Measurements from ENCODE around the gene WSCD2.

Gene WSCD2

GRCh38 chr12:108101605-108102175 lies 27.4 kb upstream of the WSCD2 start:
- Mint-ChIP-seq H3K4me3 (no peak overlapping the region), H3K36me3 (no peaks in the 10 kb centered on the region), H3K27ac (no peak overlapping the region), H3K4me1 (no peaks in the 10 kb centered on the region), H3K9me3 (no peaks in the 10 kb centered on the region), H3K27me3 (peaks cover 3% of the 10 kb centered on the region)

DNA sequence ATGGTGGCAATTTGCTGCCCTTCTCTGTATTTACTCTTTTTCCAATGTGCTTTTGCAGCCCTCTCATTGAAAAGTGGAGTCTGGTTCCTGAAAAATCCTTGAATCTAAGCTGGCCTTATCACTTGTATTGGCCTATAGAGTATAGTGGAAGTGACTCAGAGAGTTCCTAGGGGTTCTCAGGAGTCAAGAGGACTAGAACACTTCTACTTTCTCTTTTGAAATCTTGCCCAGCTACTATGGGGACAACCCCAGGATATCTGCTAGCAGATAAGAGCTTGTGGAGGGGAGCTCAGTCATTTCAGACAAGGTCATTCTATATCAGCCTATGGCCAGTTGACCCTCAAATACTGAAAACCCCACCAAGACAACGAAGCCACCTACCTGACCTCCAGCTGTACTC lies 26.7 kb upstream of the WSCD2 start:
- H3K9me3 Mint-ChIP-seq, result no peaks in the 10 kb centered on the region
- H3K4me3 Mint-ChIP-seq, result no peak overlapping the region
- no peaks in the 10 kb centered on the region for H3K36me3 Mint-ChIP-seq
- peaks cover 3% of the 10 kb centered on the region for H3K27me3 Mint-ChIP-seq
- H3K27ac Mint-ChIP-seq, result no peak overlapping the region
- no peaks in the 10 kb centered on the region for H3K4me1 Mint-ChIP-seq

- Mint-ChIP-seq H3K9me3 (no peaks in the 10 kb centered on the region), H3K27me3 (peaks cover 4% of the 10 kb centered on the region), H3K4me3 (no peak overlapping the region), H3K36me3 (no peaks in the 10 kb centered on the region), H3K4me1 (no peaks in the 10 kb centered on the region), H3K27ac (no peak overlapping the region)
Measured at GRCh38 chr12:108103087-108103486, 26.0 kb upstream of the WSCD2 start.

DNA sequence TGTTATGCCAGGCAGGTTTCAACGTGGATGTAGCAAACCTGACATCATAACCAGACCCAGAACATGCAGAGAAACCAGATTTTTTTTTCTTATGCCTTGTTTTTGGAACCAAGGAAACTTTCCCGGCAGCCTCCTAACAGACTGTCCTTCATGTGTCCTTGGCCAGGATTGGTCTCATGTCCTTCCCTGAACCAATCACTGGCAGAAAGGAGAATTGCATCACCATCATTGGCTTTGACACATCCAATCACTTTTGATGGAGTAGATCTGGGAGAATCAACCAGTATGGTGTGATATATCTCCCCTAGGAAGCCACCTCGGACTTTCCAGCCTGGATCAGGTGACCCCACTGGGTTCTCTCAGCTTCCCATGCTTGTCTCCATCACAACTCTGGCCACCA lies 25.6 kb upstream of the WSCD2 start:
- H3K9me3 Mint-ChIP-seq, result no peaks in the 10 kb centered on the region
- H3K36me3 Mint-ChIP-seq, result no peaks in the 10 kb centered on the region
- no peaks in the 10 kb centered on the region for H3K4me1 Mint-ChIP-seq
- H3K27me3 Mint-ChIP-seq, result peaks cover 4% of the 10 kb centered on the region
- no peak overlapping the region for H3K27ac Mint-ChIP-seq
- H3K4me3 Mint-ChIP-seq, result no peak overlapping the region

DNA sequence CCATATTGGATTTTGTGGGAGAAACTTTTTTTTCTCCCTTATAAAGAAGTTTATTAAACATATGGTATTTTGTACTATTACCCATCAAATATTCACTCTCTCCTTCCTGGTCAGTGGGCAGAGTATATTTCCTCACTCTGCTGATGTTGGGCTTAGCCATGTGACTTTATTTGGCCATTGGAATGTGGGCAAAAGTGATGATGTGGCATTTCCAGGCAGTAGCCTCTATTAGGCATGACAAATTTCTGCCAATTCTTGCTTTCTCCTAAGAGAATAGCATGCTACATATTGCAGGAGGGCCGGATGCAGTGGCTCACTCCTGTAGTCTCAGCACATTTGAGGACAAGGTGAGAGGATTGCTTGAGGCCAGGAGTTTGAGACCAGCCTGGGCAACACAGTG lies 24.4 kb upstream of the WSCD2 start:
- Mint-ChIP-seq H3K27ac (no peak overlapping the region), H3K36me3 (no peaks in the 10 kb centered on the region), H3K27me3 (peaks cover 4% of the 10 kb centered on the region), H3K4me3 (no peak overlapping the region), H3K9me3 (no peaks in the 10 kb centered on the region), H3K4me1 (no peaks in the 10 kb centered on the region)

- Mint-ChIP-seq H3K4me1 (no peaks in the 10 kb centered on the region), H3K27ac (no peak overlapping the region), H3K9me3 (no peaks in the 10 kb centered on the region), H3K27me3 (peaks cover 9% of the 10 kb centered on the region), H3K36me3 (no peaks in the 10 kb centered on the region), H3K4me3 (no peak overlapping the region)
Measured at GRCh38 chr12:108106599-108106998, 22.5 kb upstream of the WSCD2 start.

DNA sequence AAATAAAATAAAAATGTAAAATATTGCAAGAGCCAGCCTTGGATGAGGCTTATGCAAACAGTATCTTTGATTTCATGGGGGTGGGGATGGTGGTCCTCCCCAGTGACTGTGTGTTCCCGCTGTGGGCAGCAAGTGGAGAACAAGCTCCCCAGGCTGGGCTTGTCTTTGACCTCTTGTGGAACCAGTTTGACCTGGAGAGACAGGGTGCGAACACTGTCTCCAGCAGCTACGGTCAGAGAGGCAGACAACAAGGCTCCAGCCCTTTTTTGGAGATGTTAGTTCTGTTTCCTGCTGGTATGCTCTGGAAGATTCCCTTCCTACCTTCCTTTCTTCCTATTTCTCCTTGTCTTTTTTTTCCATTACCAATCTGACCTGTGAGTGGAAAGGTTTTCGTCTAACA lies 21.8 kb upstream of the WSCD2 start:
- Mint-ChIP-seq H3K4me3 (no peak overlapping the region), H3K9me3 (no peaks in the 10 kb centered on the region), H3K36me3 (no peaks in the 10 kb centered on the region), H3K27ac (no peak overlapping the region), H3K27me3 (peaks cover 10% of the 10 kb centered on the region), H3K4me1 (no peaks in the 10 kb centered on the region)

- H3K27me3 Mint-ChIP-seq, result peaks cover 8% of the 10 kb centered on the region
- no peaks in the 10 kb centered on the region for H3K36me3 Mint-ChIP-seq
- H3K4me1 Mint-ChIP-seq, result no peaks in the 10 kb centered on the region
Measured at GRCh38 chr12:108109504-108109903, 19.6 kb upstream of the WSCD2 start.

DNA sequence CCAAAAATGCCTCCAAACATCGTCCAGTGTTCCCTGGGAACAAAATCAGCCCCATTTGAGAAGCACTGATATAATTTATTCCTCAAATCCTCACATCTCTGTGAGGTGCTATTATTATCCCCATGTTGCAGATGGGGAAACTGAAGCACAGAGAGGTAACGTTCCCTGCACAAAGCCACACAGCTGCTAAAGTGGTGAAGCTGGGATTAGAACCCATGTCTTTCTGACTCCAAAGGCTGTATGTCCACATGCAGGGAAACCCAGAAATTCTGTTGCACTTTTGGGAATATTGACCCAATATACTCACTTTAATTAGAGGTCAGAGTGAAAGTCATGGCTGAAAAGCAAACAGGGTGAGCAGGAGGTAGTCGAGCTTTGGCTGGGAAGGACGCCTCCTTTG lies 19.1 kb upstream of the WSCD2 start:
- no peaks in the 10 kb centered on the region for H3K9me3 Mint-ChIP-seq

More at GRCh38 chr12:108109504-108109903, 19.6 kb upstream of the WSCD2 start:
- Mint-ChIP-seq H3K27ac (no peak overlapping the region), H3K9me3 (no peaks in the 10 kb centered on the region), H3K4me3 (no peak overlapping the region)

DNA sequence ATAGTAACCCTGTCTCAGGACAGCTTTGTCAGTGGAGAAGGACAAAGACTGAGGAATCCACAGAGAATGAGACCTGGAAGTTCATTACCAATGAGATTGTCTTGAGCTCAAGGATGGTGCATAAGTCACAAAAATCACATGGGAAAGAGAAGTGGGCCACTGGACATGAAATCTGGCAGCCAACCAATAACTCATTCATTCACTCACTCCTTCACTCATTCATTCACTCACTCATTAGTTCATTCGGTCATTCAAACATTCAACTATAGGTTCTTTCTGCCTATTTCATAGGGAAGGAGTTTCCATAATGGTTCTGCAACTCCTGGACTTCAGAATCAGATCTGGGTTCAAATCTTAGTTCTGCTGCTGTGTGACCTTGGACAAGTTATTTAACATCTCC lies 18.2 kb upstream of the WSCD2 start:
- Mint-ChIP-seq H3K27ac (no peak overlapping the region), H3K4me3 (no peak overlapping the region), H3K36me3 (no peaks in the 10 kb centered on the region), H3K9me3 (no peaks in the 10 kb centered on the region), H3K27me3 (peaks cover 12% of the 10 kb centered on the region), H3K4me1 (no peaks in the 10 kb centered on the region)

More for the DNA sequence above, 19.1 kb upstream of the WSCD2 start:
- H3K4me1 Mint-ChIP-seq, result no peaks in the 10 kb centered on the region
- H3K27ac Mint-ChIP-seq, result no peak overlapping the region
- H3K36me3 Mint-ChIP-seq, result no peaks in the 10 kb centered on the region
- H3K27me3 Mint-ChIP-seq, result peaks cover 10% of the 10 kb centered on the region
- no peak overlapping the region for H3K4me3 Mint-ChIP-seq

DNA sequence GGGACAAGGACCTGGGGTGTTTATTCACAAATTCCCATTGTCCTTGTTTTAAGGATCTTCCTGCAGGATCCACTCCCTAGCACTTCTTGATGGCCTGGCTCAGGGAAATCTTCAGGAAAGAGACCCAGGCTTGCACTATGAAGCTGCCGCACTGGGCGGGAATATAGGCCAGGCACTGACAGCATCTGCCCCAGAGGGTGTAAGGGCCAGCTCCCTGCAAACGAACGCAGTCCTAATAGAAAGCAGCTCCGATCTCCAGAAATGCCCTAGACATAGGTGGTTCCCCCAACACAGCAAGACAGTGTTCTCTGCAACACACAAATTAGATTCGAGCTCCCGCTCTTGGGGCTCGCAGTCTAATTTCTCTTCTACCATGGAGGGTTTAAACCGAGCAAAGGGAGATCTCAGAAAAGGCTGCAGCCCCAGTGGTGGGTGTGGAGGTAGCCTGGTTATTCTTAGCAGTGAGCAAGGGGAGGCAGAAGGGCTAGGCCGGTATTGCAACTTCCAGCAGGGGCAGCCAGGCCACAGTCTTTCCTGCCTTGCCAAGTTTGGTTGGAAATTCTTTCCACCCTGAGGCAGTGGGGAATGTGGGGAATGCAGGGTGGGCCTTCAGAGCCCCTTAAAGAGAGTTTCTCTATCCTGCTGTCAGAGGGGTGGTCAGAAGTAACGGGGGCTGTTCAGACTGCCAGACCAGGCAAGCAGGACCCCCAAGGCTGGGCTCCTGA lies 16.1 kb upstream of the WSCD2 start:
- Mint-ChIP-seq H3K4me1 (no peaks in the 10 kb centered on the region), H3K4me3 (no peak overlapping the region), H3K36me3 (no peaks in the 10 kb centered on the region), H3K9me3 (no peaks in the 10 kb centered on the region), H3K27me3 (peaks cover 11% of the 10 kb centered on the region), H3K27ac (no peak overlapping the region)

- H3K27me3 Mint-ChIP-seq, result peaks cover 13% of the 10 kb centered on the region
- no peaks in the 10 kb centered on the region for H3K9me3 Mint-ChIP-seq
- H3K4me3 Mint-ChIP-seq, result no peak overlapping the region
- no peak overlapping the region for H3K27ac Mint-ChIP-seq
- H3K36me3 Mint-ChIP-seq, result no peaks in the 10 kb centered on the region
- H3K4me1 Mint-ChIP-seq, result no peaks in the 10 kb centered on the region
Measured at GRCh38 chr12:108115123-108116121, 13.7 kb upstream of the WSCD2 start.

- Mint-ChIP-seq H3K9me3 (no peaks in the 10 kb centered on the region), H3K4me3 (no peak overlapping the region), H3K27me3 (peaks cover 13% of the 10 kb centered on the region), H3K36me3 (no peaks in the 10 kb centered on the region), H3K4me1 (no peaks in the 10 kb centered on the region), H3K27ac (no peak overlapping the region)
Measured at GRCh38 chr12:108116254-108116653, 12.8 kb upstream of the WSCD2 start.

DNA sequence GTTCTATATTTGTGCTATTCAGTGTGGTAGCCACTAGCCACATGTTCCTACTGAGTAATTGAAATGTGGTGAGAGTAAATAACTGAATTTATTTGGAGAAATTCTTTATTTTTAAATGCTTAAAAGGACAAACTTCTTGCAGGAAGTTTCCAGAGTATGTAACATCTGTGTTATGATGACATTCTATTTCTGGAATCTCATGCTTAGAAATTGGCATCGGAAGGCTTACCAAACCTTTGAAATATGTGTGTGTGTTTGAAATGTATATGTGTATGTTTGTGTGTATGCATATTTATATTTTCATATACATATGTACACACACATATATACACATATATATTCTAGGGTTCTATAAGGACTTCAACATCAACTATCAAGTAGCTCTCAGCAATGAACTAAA lies 12.4 kb upstream of the WSCD2 start:
- Mint-ChIP-seq H3K36me3 (no peaks in the 10 kb centered on the region), H3K4me3 (no peak overlapping the region), H3K27me3 (peaks cover 13% of the 10 kb centered on the region), H3K9me3 (no peaks in the 10 kb centered on the region), H3K4me1 (no peaks in the 10 kb centered on the region), H3K27ac (no peak overlapping the region)

DNA sequence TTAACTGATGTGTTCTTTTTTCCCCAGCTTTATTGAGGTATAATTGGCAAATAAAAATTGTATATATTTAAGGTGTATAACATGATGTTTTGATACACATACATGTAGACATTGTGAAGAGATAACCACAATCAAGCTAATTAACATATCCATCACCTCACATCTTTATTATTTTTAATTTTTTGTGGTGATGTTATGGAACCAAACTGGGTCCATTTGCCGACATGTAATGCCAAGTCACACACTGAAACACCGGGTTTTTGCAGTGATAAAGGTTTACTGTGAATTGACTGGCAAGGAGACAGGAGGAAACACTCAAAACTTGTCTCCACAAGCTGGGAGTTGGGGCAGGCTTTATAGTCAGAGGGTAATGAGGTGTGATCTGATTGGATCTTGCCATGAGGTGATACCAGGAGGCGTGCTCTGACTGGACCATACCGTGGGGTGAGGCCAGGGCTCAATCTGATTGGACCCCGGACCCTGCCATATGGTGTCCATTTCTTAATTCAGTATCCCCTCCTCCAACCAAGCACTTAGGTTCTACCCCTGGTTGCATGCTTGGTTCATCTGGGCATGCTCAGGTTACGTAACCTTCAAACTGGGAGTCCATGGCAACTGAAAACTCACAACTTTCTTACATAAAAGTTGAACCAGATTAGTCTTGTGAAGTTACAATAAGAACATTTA lies 11.8 kb upstream of the WSCD2 start:
- no peaks in the 10 kb centered on the region for H3K36me3 Mint-ChIP-seq
- no peak overlapping the region for H3K27ac Mint-ChIP-seq
- no peaks in the 10 kb centered on the region for H3K4me1 Mint-ChIP-seq
- no peaks in the 10 kb centered on the region for H3K9me3 Mint-ChIP-seq
- peaks cover 12% of the 10 kb centered on the region for H3K27me3 Mint-ChIP-seq
- H3K4me3 Mint-ChIP-seq, result no peak overlapping the region
